Measurements from ENCODE around the gene GFM1.

DNA sequence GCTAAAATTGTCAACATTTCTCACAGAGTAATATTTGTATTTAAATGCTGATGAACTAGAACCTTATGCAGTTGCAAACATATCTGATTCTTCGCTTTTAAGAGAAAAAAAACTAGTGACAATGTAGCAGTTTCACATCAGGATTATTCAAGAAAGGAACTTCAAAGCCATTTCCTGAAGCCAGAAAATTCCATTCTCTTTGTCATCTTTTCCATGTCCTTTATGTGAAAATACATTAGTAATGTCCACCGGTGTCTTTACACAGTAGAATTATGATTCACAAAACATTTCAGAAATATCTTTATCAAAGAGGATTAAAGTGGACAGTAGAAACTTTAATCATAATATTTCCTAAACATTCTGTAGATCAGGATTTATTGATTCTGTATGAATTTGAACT lies 40.8 kb downstream of the GFM1 start:
- TF ChIP-seq, protein P1, sequence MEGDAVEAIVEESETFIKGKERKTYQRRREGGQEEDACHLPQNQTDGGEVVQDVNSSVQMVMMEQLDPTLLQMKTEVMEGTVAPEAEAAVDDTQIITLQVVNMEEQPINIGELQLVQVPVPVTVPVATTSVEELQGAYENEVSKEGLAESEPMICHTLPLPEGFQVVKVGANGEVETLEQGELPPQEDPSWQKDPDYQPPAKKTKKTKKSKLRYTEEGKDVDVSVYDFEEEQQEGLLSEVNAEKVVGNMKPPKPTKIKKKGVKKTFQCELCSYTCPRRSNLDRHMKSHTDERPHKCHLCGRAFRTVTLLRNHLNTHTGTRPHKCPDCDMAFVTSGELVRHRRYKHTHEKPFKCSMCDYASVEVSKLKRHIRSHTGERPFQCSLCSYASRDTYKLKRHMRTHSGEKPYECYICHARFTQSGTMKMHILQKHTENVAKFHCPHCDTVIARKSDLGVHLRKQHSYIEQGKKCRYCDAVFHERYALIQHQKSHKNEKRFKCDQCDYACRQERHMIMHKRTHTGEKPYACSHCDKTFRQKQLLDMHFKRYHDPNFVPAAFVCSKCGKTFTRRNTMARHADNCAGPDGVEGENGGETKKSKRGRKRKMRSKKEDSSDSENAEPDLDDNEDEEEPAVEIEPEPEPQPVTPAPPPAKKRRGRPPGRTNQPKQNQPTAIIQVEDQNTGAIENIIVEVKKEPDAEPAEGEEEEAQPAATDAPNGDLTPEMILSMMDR (IDR thresholded peaks at IDR 0.05), result no peak
- TF ChIP-seq POLR2A (IDR thresholded peaks at IDR 0.05), result no peak
